GM12892 (cell line): ENCODE results near the gene PTGER3.

ENCODE experiments used
- POLR2A ChIP-seq: IDR thresholded peaks from 2 replicates; pipeline ENCODE4 v1.6.1; 2011; ENCODE audit warnings: low read depth, low read length, control low read depth
- POLR2AphosphoS5 ChIP-seq: IDR thresholded peaks from 2 replicates; pipeline ENCODE4 v1.6.1; 2011; ENCODE audit warnings: low read depth, low read length, control low read depth
- TAF1 ChIP-seq: IDR thresholded peaks from 2 replicates; pipeline ENCODE4 v1.6.1; 2011; ENCODE audit warnings: low read depth, mild to moderate bottlenecking, control low read depth, low read length, borderline replicate concordance

GRCh38 chr1:71028981-71029380, 18.6 kb downstream of the PTGER3 start:
- TF ChIP-seq POLR2A (no peak), TAF1 (no peak), POLR2AphosphoS5 (no peak)
